Subcutaneous adipose tissue (tissue), 4 donors: ENCODE data around the gene ALOX5. TPM values are rescaled to one million over a fixed set of nuclear protein-coding genes. Genes with fewer than 3 reads are reported as not detected.

Source experiments
- total RNA-seq, 4 donors: library from RNA; depleted of rRNA; stranded (reverse); fragments of >200 nt; gene quantifications; one replicate each; pipeline ENCODE4 v1.1.0, GENCODE V29; 2016
- TF ChIP-seq, protein P1 (sequence below): fragments of 450-650 bp; IDR thresholded peaks from one replicate; pipeline ENCODE4 v1.5.1; 2016; ENCODE audit warnings: low read depth, mild to moderate bottlenecking, control low read depth, antibody characterized with exemption, moderate library complexity

Gene ALOX5
- total RNA-seq, 4 donors from 2014 or later = 31.8 to 63.9 (median 41.1) TPM

DNA sequence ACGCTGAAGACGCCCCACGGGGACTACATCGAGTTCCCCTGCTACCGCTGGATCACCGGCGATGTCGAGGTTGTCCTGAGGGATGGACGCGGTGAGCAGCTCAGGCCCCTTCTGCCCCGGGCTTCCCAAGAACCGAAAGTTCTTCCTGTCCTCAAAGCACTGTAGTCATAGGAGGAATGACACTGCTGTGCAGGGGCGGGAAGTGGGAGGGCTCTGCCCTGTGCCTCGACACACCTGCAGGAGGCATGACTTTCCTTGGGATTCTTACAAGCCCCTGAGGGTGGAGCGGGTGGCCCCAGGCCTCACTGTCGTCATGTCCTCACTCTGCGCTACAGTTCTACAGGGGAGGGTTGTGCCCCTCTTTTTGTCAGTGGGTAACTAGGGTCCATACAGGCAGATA is 8.6 kb downstream of the ALOX5 start:
- TF ChIP-seq, protein P1, sequence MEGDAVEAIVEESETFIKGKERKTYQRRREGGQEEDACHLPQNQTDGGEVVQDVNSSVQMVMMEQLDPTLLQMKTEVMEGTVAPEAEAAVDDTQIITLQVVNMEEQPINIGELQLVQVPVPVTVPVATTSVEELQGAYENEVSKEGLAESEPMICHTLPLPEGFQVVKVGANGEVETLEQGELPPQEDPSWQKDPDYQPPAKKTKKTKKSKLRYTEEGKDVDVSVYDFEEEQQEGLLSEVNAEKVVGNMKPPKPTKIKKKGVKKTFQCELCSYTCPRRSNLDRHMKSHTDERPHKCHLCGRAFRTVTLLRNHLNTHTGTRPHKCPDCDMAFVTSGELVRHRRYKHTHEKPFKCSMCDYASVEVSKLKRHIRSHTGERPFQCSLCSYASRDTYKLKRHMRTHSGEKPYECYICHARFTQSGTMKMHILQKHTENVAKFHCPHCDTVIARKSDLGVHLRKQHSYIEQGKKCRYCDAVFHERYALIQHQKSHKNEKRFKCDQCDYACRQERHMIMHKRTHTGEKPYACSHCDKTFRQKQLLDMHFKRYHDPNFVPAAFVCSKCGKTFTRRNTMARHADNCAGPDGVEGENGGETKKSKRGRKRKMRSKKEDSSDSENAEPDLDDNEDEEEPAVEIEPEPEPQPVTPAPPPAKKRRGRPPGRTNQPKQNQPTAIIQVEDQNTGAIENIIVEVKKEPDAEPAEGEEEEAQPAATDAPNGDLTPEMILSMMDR = no peak

DNA sequence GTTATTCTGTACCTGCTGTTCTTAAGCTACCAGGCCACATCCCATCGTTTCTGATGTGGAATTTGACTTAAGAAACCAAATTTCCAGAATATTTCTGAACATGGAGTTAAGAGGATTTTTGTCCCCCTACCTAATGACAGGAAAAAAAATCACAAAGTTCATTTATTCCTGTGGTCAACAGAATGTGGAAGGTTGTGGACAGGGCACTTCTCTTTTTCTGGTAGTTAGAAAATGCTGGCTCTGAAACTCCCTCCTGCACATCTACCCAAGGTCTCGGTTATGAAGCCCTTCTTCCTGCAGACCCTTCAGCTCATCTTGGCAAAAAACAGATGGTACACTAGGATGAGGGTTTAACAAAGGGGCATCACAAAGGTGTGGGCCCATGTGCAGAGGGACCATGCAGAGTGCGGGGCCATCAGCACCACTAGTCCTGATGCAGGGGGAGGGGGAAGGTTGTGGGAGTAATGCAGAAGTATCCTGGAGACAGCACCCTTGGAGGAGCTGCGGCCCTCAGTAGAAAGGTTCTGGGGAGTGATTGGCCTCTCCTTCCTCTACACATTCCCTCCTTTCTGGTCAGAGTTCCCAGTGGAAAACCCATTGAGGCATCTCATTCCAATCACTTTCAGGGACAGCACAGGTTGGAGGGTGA is 9.8 kb downstream of the ALOX5 start:
- TF ChIP-seq, protein P1 = no peak

DNA sequence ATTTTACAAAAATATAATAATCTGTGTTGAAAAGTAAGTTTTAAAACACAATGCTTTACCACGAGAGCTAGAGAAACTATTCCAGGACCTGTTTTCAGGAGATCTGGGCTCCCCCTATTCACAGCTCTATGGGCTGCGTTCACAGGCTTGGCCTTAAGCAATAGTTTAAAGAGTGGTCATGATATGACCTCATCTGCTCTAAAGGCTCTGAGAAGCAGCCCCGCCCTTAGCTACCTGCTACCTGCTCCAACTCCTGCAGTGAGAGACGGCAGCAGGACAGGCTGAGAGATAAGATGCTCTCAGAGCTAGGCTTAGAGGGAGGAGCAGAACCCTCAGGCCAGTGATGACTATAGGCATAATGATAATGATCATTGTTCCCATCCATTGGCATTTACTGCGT is 12.6 kb downstream of the ALOX5 start:
- TF ChIP-seq, protein P1 = no peak

DNA sequence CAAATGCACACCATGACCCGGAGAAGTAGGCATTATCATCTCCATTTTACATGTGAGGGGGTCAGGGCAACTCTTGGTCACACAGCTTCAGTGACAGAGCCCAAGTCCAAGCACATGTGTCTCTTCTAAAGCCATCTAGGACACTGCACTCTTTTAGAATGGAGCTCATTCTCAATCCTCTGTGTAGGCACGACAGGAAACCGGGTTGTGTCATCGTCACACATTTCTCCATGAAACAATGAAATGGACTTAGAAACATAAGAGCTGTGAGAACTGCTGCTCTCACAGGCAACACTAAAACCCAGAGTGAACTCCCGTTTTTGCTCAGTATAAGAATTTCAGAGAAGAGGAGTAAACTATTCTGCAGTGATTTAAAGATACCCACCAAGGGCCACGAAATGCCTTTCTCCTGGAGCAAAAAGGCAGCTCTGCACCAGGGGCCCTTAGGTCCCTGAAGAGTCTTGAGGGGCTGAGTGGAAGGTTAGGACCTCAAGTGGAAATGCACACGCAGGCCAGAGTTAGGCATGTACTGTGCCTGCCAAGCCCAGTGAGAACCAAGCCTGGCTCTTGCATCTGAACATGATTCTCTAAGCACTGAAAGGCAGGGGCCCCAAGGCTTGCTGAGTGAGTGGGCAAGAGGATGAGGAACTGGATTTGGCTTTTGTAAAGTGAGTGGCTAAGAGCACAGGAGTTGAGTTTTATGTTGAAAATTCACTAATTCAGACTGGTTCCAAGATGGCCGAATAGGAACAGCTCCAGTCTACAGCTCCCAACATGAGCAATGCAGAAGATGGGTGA is 13.3 kb downstream of the ALOX5 start:
- TF ChIP-seq, protein P1 = no peak

DNA sequence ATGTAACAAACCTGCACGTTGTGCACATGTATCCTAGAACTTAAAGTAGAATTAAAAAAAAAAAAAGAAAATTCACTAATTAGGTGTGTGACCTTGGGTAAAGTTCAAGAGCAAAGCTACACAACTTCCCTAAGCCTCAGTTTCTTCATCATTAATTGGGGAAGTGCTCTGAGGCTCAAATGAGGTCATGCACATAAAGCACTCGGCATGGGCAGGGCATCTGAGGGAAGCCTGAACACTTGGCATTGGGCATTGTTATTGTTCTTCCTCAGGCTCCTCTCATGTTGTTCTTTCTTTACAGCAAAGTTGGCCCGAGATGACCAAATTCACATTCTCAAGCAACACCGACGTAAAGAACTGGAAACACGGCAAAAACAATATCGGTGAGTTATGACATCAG is 21.5 kb downstream of the ALOX5 start:
- TF ChIP-seq, protein P1 = no peak

DNA sequence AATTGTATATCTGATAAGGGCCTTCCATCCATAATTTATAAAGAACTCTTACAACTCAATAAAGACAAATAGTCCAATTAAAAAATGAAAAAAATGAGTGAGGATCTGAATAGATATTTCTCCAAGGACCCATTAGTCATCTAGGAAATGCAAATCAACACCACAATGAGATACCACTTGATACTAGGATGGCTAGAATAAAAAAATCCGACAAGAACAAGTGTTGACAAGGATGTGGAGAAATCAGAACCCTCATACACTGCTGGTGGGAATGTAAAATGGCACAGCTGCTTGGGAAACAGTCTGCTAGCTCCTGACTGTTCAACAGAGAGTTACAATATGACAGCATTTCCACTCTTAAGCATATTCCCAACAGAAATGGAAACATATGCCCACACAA is 24.6 kb downstream of the ALOX5 start:
- TF ChIP-seq, protein P1 = no peak

DNA sequence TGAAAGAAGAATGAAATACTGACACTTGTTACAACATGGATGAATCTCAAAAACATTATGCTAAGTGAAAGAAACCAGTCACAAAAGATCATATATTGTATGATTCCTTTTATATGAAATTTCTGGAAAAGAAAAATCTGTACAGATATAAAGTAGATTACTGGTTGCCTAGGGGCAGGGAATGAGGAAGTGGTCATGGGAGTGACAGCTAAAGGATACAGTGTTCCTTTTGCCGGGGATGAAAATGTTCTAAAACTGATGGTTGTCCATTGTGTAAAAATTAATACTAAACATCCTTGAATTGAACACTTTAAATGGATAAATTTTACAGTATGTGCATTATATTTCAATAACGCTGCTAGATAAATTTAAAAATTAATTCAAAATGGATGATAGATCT is 25.1 kb downstream of the ALOX5 start:
- TF ChIP-seq, protein P1 = no peak
